Kidney (tissue), 14 donors: ENCODE measurements around the gene RAB11FIP3. TPM values are rescaled to one million over a fixed set of nuclear protein-coding genes. Genes with fewer than 3 reads are reported as not detected.

Source experiments
- DNase-seq, 5 donors: peaks; one replicate each; pipeline ENCODE4 v3.0.0-alpha.2; 2013 to 2020
- FAIRE-seq: peaks from 2 replicates; lab custom pipeline; 2012; peaks lifted over from hg19 to GRCh38; lab: Jason Lieb, UNC
- H3K27ac ChIP-seq, 2 donors: one replicate each; pipeline ENCODE4 v1.7.0; 2013; ENCODE audit warnings: low read depth in 2 of 2, low read length in 2 of 2, inconsistent platforms in 1 of 2
- H3K27me3 ChIP-seq: one replicate; pipeline ENCODE4 v1.7.1; 2013; ENCODE audit warnings: low read length, inconsistent platforms; ENCODE audit not compliant: control insufficient read depth, insufficient read depth
- H3K36me3 ChIP-seq, 3 donors: one replicate each; pipeline versions ENCODE4 v1.7.0 to v1.7.1; 2013; ENCODE audit warnings: low read length in 3 of 3, control low read depth in 1 of 3, inconsistent platforms in 1 of 3; ENCODE audit not compliant: insufficient read depth in 3 of 3, control insufficient read depth in 2 of 3
- H3K4me1 ChIP-seq, 3 donors: one replicate each; pipeline versions ENCODE4 v1.7.0 to v1.7.1; 2013; ENCODE audit warnings: low read length in 3 of 3, inconsistent platforms in 1 of 3, low read depth in 1 of 3; ENCODE audit not compliant: control insufficient read depth in 2 of 3, insufficient read depth in 2 of 3
- H3K4me3 ChIP-seq, 3 donors: one replicate each; pipeline versions ENCODE4 v1.7.0 to v1.8.1; 2013; ENCODE audit warnings: low read length in 3 of 3, control low read depth in 1 of 3, inconsistent platforms in 1 of 3
- H3K9ac ChIP-seq, 3 donors: one replicate each; pipeline versions ENCODE4 v1.7.0 to v1.7.1; 2013; ENCODE audit warnings: low read length in 3 of 3, control low read depth in 1 of 3, inconsistent platforms in 1 of 3
- H3K9me3 ChIP-seq, 3 donors: one replicate each; pipeline versions ENCODE4 v1.7.0 to v1.7.1; 2013; ENCODE audit warnings: low read length in 3 of 3, control low read depth in 1 of 3, inconsistent platforms in 1 of 3; ENCODE audit not compliant: control insufficient read depth in 2 of 3, insufficient read depth in 1 of 3
- CTCF ChIP-seq: IDR thresholded peaks from 3 replicates; pipeline ENCODE4 v1.5.1; 2012; ENCODE audit warnings: mild to moderate bottlenecking, moderate library complexity, borderline replicate concordance; ENCODE audit not compliant: insufficient read depth; ENCODE audit errors: extremely low read depth
- intact Hi-C: fragments of 100-400 bp; cut with DNase I; formaldehyde crosslinking; loops from one replicate; pipeline ENCODE4 v1.11.1; 2022
- polyA plus RNA-seq: library from polyadenylated mRNA; stranded (reverse); fragments of 350-450 nt; fragmentation: Illumina TruSeq; extraction: RNeasy Lipid Tissue Mini Kit (QIAGEN cat#74804); gene quantifications from one replicate; pipeline ENCODE4 v1.2.3, GENCODE V29; 2014; ENCODE audit warnings: low read depth, low replicate concordance; ENCODE audit not compliant: insufficient read depth
- total RNA-seq: library from RNA; stranded (reverse); fragmentation: NEBNext Ultra II Directional; extraction: Animal tissue kit (Norgen Biotek cat#: 25700); gene quantifications from one replicate; pipeline ENCODE4 v1.2.1, GENCODE V29; 2021
- donor health status: control.
- donor health status: control.
- donor health status: control.
- donor health status: control.
- donor health status: control.
- donor health status: DM: yes; HTN: yes; CAD: no.
- donor health status: Normal renal cell carcinoma (clear cell type).

Gene RAB11FIP3
- total and polyA plus RNA-seq, 2 donors from 2014 or later, result 84.9 to 162 TPM

- intact Hi-C loops, result no loop called here
- H3K27me3 ChIP-seq, result no peaks in the 10 kb centered on the region
- DNase-seq (peak in 1 of 5 donors; percentile 37), FAIRE-seq (no peak)
- TF ChIP-seq CTCF, result no peak
- peaks cover 0 to 3% (median 3%) of the 10 kb centered on the region in 3 donors for H3K4me1 ChIP-seq
- H3K27ac ChIP-seq, result no peak overlapping the region
- H3K4me3 ChIP-seq, result no peak overlapping the region
- no peak overlapping the region for H3K9ac ChIP-seq
- no peaks in the 10 kb centered on the region for H3K36me3 ChIP-seq
- H3K9me3 ChIP-seq, result no peaks in the 10 kb centered on the region
Measured at GRCh38 chr16:392450-393030, 32.9 kb upstream of the RAB11FIP3 start.

GRCh38 chr16:396199-396598 is 29.2 kb upstream of the RAB11FIP3 start:
- Histone ChIP-seq H3K9ac (peak overlapping the region in 1 of 3 donors; percentile 61), H3K9me3 (no peaks in the 10 kb centered on the region), H3K27ac (peak overlapping the region in 1 of 2 donors; percentile 63), H3K4me1 (peaks cover 0 to 9% (median 0%) of the 10 kb centered on the region in 3 donors), H3K4me3 (peak overlapping the region in 1 of 3 donors; percentile 60), H3K36me3 (no peaks in the 10 kb centered on the region), H3K27me3 (no peaks in the 10 kb centered on the region)
- FAIRE-seq (no peak), DNase-seq (peak in 1 of 5 donors; percentile 44)
- intact Hi-C loops, result no loop called here
- TF ChIP-seq CTCF, result no peak

- no peak for FAIRE-seq
- Histone ChIP-seq H3K27me3 (no peaks in the 10 kb centered on the region), H3K4me1 (peaks cover 0 to 9% (median 0%) of the 10 kb centered on the region in 3 donors), H3K27ac (peak overlapping the region in 1 of 2 donors; percentile 63), H3K4me3 (peak overlapping the region; percentile 60 to 68 (median 63)), H3K9ac (peak overlapping the region in 2 of 3 donors; percentile 50 to 61), H3K36me3 (no peaks in the 10 kb centered on the region), H3K9me3 (no peaks in the 10 kb centered on the region)
- peak; percentile 63 to 80 (median 77) for DNase-seq
- TF ChIP-seq CTCF, result no peak
- intact Hi-C loops, result no loop called here
Measured at GRCh38 chr16:396605-397004, 28.8 kb upstream of the RAB11FIP3 start.
